H1 (cell line): Measurements from ENCODE around the gene AHCY. TPM values are rescaled to one million over a fixed set of nuclear protein-coding genes. Genes with fewer than 3 reads are reported as not detected.

Experiments used
- CTCF ChIA-PET: fragments of 300-600 bp; sonication (Branson Sonifier 250); formaldehyde crosslinking; loops from one replicate; lab custom pipeline; 2021; ENCODE audit not compliant: partially characterized antibody; lab: Charles Lee
- POLR2A ChIA-PET: fragments of 300-600 bp; sonication (Branson Sonifier 250); formaldehyde crosslinking; loops from one replicate; lab custom pipeline; 2021; ENCODE audit warnings: inconsistent platforms; ENCODE audit not compliant: partially characterized antibody; lab: Charles Lee
- DNase-seq, 2 experiments: peaks; one replicate each; pipeline versions ENCODE4 v3.0.0 to v3.0.0-alpha.2; 2010 to 2022; ENCODE audit warnings: low spot score in 2 of 2, low read depth in 1 of 2, mixed read lengths in 1 of 2
- FAIRE-seq: peaks from 2 replicates; lab custom pipeline; 2011; peaks lifted over from hg19 to GRCh38; lab: Jason Lieb, UNC
- H2AFZ ChIP-seq: 2 replicates; pipeline ENCODE4 v1.8.1; 2012; ENCODE audit warnings: low read length, inconsistent platforms
- H2AK5ac ChIP-seq: 2 replicates; pipeline ENCODE4 v1.6.1; 2013; ENCODE audit warnings: low read depth, low read length
- H2BK120ac ChIP-seq: replicated peaks from 2 replicates; pipeline ENCODE3; 2013; ENCODE audit warnings: low read depth, low read length, inconsistent platforms
- H2BK12ac ChIP-seq: 2 replicates; pipeline ENCODE4 v1.6.1; 2013; ENCODE audit warnings: low read depth, low read length
- H2BK15ac ChIP-seq: 2 replicates; pipeline ENCODE4 v1.6.1; 2013; ENCODE audit warnings: low read length
- H2BK20ac ChIP-seq: 2 replicates; pipeline ENCODE4 v1.6.1; 2013; ENCODE audit warnings: low read length
- H2BK5ac ChIP-seq: 2 replicates; pipeline ENCODE4 v1.6.1; 2013; ENCODE audit warnings: low read depth, low read length
- H3K14ac ChIP-seq: 2 replicates; pipeline ENCODE4 v1.6.1; 2013; ENCODE audit warnings: inconsistent platforms; ENCODE audit not compliant: insufficient read length
- H3K18ac ChIP-seq: 2 replicates; pipeline ENCODE4 v1.6.1; 2013; ENCODE audit warnings: low read length; ENCODE audit errors: extremely low read depth
- H3K23ac ChIP-seq: 2 replicates; pipeline ENCODE4 v1.6.1; 2013; ENCODE audit warnings: inconsistent platforms; ENCODE audit not compliant: insufficient read length
- H3K23me2 ChIP-seq: 2 replicates; pipeline ENCODE4 v1.6.1; 2013; ENCODE audit warnings: low read depth, low read length
- H3K27ac ChIP-seq: 2 replicates; pipeline ENCODE4 v1.6.1; 2011; ENCODE audit warnings: low read depth, low read length, inconsistent platforms
- H3K27me3 ChIP-seq, 4 experiments: replicated peaks in 1 of 4; 1 replicate in 1 of 4; 2 replicates in 3 of 4; pipeline versions ENCODE4 v1.6.1 to v1.8.1; 2011 to 2013; ENCODE audit warnings: low read length in 3 of 4, mild to moderate bottlenecking in 3 of 4, inconsistent platforms in 2 of 4, mixed read lengths in 2 of 4, moderate library complexity in 1 of 4; ENCODE audit not compliant: control insufficient read depth in 3 of 4, insufficient read depth in 3 of 4; ENCODE audit errors: extremely low read depth in 1 of 4
- H3K36me3 ChIP-seq, 4 experiments: 2 replicates each; pipeline versions ENCODE4 v1.6.1 to v1.8.1; 2011 to 2013; ENCODE audit warnings: mild to moderate bottlenecking in 4 of 4, low read length in 3 of 4, moderate library complexity in 2 of 4, control low read depth in 1 of 4, inconsistent platforms in 1 of 4; ENCODE audit not compliant: insufficient read depth in 4 of 4, control insufficient read depth in 2 of 4
- H3K4ac ChIP-seq: replicated peaks from 2 replicates; pipeline ENCODE3; 2013; ENCODE audit warnings: low read length, low read depth, mixed read lengths, inconsistent platforms; ENCODE audit not compliant: insufficient read length
- H3K4me1 ChIP-seq, 4 experiments: replicated peaks in 1 of 4; 1 replicate in 1 of 4; 2 replicates in 3 of 4; pipeline versions ENCODE4 v1.6.1 to v1.8.1; 2011 to 2013; ENCODE audit warnings: low read length in 3 of 4, inconsistent platforms in 2 of 4, mixed read lengths in 1 of 4; ENCODE audit not compliant: insufficient read depth in 4 of 4, control insufficient read depth in 3 of 4
- H3K4me2 ChIP-seq, 2 experiments: 2 replicates each; pipeline versions ENCODE4 v1.6.1 to v1.8.1; 2011 to 2013; ENCODE audit warnings: low read depth in 2 of 2, low read length in 2 of 2, control low read depth in 1 of 2, inconsistent platforms in 1 of 2, mild to moderate bottlenecking in 1 of 2; ENCODE audit not compliant: insufficient read depth in 1 of 2
- H3K4me3 ChIP-seq, 4 experiments: fragments of 200-600, 300-600 bp in 1 of 4; sonication (generic), shearing (Covaris generic), sonication (Bioruptor Twin) in 1 of 4; 2 replicates each; pipeline versions ENCODE4 v1.5.1 to v1.8.1; 2011 to 2016; ENCODE audit warnings: low read length in 4 of 4, low read depth in 3 of 4, control low read depth in 2 of 4, inconsistent platforms in 2 of 4, mild to moderate bottlenecking in 2 of 4, mixed read lengths in 1 of 4, moderate library complexity in 1 of 4; ENCODE audit not compliant: insufficient read depth in 2 of 4; ENCODE audit errors: extremely low read depth in 1 of 4
- H3K56ac ChIP-seq: replicated peaks from 2 replicates; pipeline ENCODE3; 2013; ENCODE audit warnings: low read depth, mild to moderate bottlenecking, mixed read lengths, low read length, inconsistent platforms; ENCODE audit not compliant: insufficient read length
- H3K79me1 ChIP-seq: 2 replicates; pipeline ENCODE4 v1.6.1; 2013; ENCODE audit warnings: low read depth, low read length, control low read depth
- H3K79me2 ChIP-seq, 2 experiments: 2 replicates each; pipeline versions ENCODE4 v1.6.1 to v1.8.1; 2012 to 2013; ENCODE audit warnings: low read length in 2 of 2, mild to moderate bottlenecking in 2 of 2, inconsistent platforms in 1 of 2; ENCODE audit not compliant: insufficient read depth in 2 of 2, control insufficient read depth in 1 of 2
- H3K9ac ChIP-seq, 4 experiments: replicated peaks in 1 of 4; 1 replicate in 1 of 4; 2 replicates in 3 of 4; pipeline versions ENCODE4 v1.6.1 to v1.8.1; 2011 to 2013; ENCODE audit warnings: low read depth in 3 of 4, low read length in 3 of 4, control low read depth in 2 of 4, mild to moderate bottlenecking in 2 of 4, moderate library complexity in 2 of 4, inconsistent platforms in 1 of 4; ENCODE audit errors: extremely low read depth in 1 of 4
- H3K9me3 ChIP-seq, 2 experiments: 2 replicates each; pipeline versions ENCODE4 v1.6.1 to v1.8.1; 2012 to 2013; ENCODE audit warnings: mild to moderate bottlenecking in 2 of 2, moderate library complexity in 2 of 2, control low read depth in 1 of 2, inconsistent platforms in 1 of 2, low read depth in 1 of 2, low read length in 1 of 2, mixed read lengths in 1 of 2; ENCODE audit not compliant: insufficient read depth in 2 of 2
- H4K20me1 ChIP-seq, 2 experiments: replicated peaks in 1 of 2; 2 replicates each; pipeline versions ENCODE3 to v1.8.1; 2011 to 2013; ENCODE audit warnings: inconsistent platforms in 2 of 2, low read length in 2 of 2, mild to moderate bottlenecking in 1 of 2; ENCODE audit not compliant: insufficient read depth in 2 of 2, control insufficient read depth in 1 of 2
- H4K5ac ChIP-seq: 2 replicates; pipeline ENCODE4 v1.6.1; 2013; ENCODE audit warnings: low read length, low read depth, mixed read lengths, inconsistent platforms; ENCODE audit not compliant: insufficient read length
- H4K8ac ChIP-seq: 2 replicates; pipeline ENCODE4 v1.8.0; 2013; ENCODE audit warnings: mild to moderate bottlenecking, moderate library complexity, low read length, inconsistent platforms; ENCODE audit not compliant: insufficient read depth; ENCODE audit errors: extremely low read depth
- H4K91ac ChIP-seq: replicated peaks from 2 replicates; pipeline ENCODE3; 2013; ENCODE audit warnings: low read length, mixed read lengths, inconsistent platforms; ENCODE audit not compliant: insufficient read length
- HDAC6 ChIP-seq: IDR thresholded peaks from one replicate; pipeline ENCODE4 v1.7.1; 2012; ENCODE audit warnings: low read depth, mild to moderate bottlenecking, inconsistent platforms, low read length, moderate library complexity
- RAD21 ChIP-seq, 2 experiments: IDR thresholded peaks in 1 of 2; conservative IDR thresholded peaks in 1 of 2; 2 replicates each; pipeline ENCODE4 v1.6.1; 2011; ENCODE audit warnings: low read depth in 2 of 2, low read length in 2 of 2, improper control_type of control experiment in 1 of 2, inconsistent platforms in 1 of 2, mild to moderate bottlenecking in 1 of 2, moderate library complexity in 1 of 2
- WGBS, 2 experiments: shearing (Covaris generic) in 1 of 2; methylation state at CpG; one replicate each; pipeline versions ENCODE4 v1.1.6 to v1.1.7; 2013 to 2015; ENCODE audit warnings: low lambda C conversion rate in 2 of 2, mixed read lengths in 2 of 2, inconsistent platforms in 1 of 2, low coverage in 1 of 2, missing lambda C conversion rate in 1 of 2; ENCODE audit not compliant: insufficient replicate concordance in 2 of 2, insufficient coverage in 1 of 2, insufficient read length in 1 of 2; ENCODE audit errors: extremely low coverage in 1 of 2, missing lambda C conversion rate in 1 of 2; 5-methylcytosine and 5-hydroxymethylcytosine counted together
- polyA plus RNA-seq, 7 experiments: library from polyadenylated mRNA; depleted of rRNA in 3 of 7; stranded (reverse) in 5 of 7; unstranded in 2 of 7; fragments of >200 nt in 5 of 7; fragments of 200-250 nt in 2 of 7; gene quantifications; 1 replicate in 5 of 7; 2 replicates in 1 of 7; 4 replicates in 1 of 7; pipeline versions ENCODE4 v1.2.1 to v1.2.3, GENCODE V29; 2011 to 2013; ENCODE audit warnings: missing spikeins in 2 of 7, mixed read lengths in 2 of 7
- total RNA-seq: library from RNA; stranded (reverse); fragmentation: NEBNext Ultra II Directional; extraction: Animal tissue kit (Norgen Biotek cat#: 25700); gene quantifications from 2 replicates; pipeline ENCODE4 v1.2.1, GENCODE V29; 2021

Gene AHCY
- total and polyA plus RNA-seq, 2 of the 8 experiments (the other 6 are each of a cell fraction or from before 2014, with no cell fraction given), result 404 to 638 TPM

DNA sequence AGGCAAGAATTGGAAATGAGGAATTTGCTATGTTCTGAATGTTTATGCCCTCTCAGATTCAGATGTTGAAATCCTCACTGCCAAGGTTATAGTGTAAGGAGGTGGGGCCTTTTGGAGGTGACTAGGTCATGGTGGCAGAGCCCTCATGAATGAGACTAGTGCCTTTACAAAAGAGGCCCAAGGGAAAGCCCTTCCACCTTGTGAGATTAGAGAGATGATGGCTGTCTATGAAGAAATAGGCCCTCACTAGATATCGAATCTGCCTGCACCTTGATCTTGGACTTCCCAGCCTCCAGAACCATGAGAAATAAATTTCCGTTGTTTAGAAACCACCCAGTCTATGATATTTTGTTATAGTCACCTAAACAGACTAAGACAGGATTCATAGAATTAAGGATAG, 51.5 kb downstream of the AHCY start:
- Histone ChIP-seq H3K79me1 (no peaks in the 10 kb centered on the region), H2BK20ac (no peak overlapping the region), H3K9me3 (no peaks in the 10 kb centered on the region), H3K9ac (no peak overlapping the region), H4K20me1 (peaks cover 0 to 2% of the 10 kb centered on the region in 2 experiments), H2AFZ (no peak overlapping the region), H4K8ac (no peak overlapping the region), H3K36me3 (no peaks in the 10 kb centered on the region), H3K4me2 (no peak overlapping the region), H4K91ac (no peak overlapping the region), H3K18ac (no peak overlapping the region), H4K5ac (no peak overlapping the region), H3K4me3 (no peak overlapping the region), H3K23me2 (no peaks in the 10 kb centered on the region), H3K27me3 (no peaks in the 10 kb centered on the region), H2BK15ac (no peak overlapping the region), H2BK120ac (no peak overlapping the region), H2AK5ac (no peak overlapping the region), H2BK5ac (no peak overlapping the region), H3K4me1 (no peaks in the 10 kb centered on the region; a peak in 1 of 7 replicates), H3K56ac (no peak overlapping the region), H2BK12ac (no peak overlapping the region), H3K27ac (no peak overlapping the region), H3K14ac (no peak overlapping the region), H3K79me2 (no peaks in the 10 kb centered on the region), H3K4ac (no peak overlapping the region), H3K23ac (no peak overlapping the region)
- TF ChIP-seq HDAC6, result no peak
- no peak for TF ChIP-seq RAD21 (IDR thresholded peaks at IDR 0.05 in 1 of 2, conservative IDR thresholded peaks at IDR 0.05 in 1 of 2; ENCODE audit: low read depth in 2 of 2, low read length in 2 of 2)
- 94% methylated on average over 2 of the region's 2 CpGs; no CpG with 5 or more reads in 1 of the 2 experiments for WGBS, 2 experiments
- ChIA-PET POLR2A (interaction anchor here (0.7 kb wide), 1 partner anchor 405 kb away, joined by 3 read pairs; no protein-coding TSS in a partner anchor), CTCF (interaction anchor here (4.3 kb wide), 1 partner anchor 61 kb away, joined by 13 read pairs; no protein-coding TSS in a partner anchor)
- no peak for DNase-seq
- no peak for FAIRE-seq
